HG03097 (cell line): ENCODE data around the gene FHIT.
"Not testable (repeated sequence)": the region's sequence is repeated elsewhere in the genome, so short reads cannot be mapped to it uniquely, and the experiment has no call there.

Experiments
- ATAC-seq: cut with Tn5 transposase; IDR thresholded peaks from one replicate; pipeline ENCODE4 v1.9.1; 2021; ENCODE audit not compliant: unreplicated experiment, low FRiP score

The FHIT gene

GRCh38 chr3:61066222-61066621 lies 185.0 kb downstream of the FHIT start:
- ATAC-seq, result not testable (repeated sequence)

- ATAC-seq, result no peak
Measured at GRCh38 chr3:61065451-61066011, 185.7 kb downstream of the FHIT start.

- no peak for ATAC-seq
Measured at GRCh38 chr3:61061092-61061723, 190.0 kb downstream of the FHIT start.

- ATAC-seq, result no peak
Measured at GRCh38 chr3:61060411-61060861, 190.8 kb downstream of the FHIT start.

- no peak for ATAC-seq
Measured at GRCh38 chr3:61058836-61059235, 192.4 kb downstream of the FHIT start.

- no peak for ATAC-seq
Measured at GRCh38 chr3:61057464-61057863, 193.8 kb downstream of the FHIT start.

- no peak for ATAC-seq
Measured at GRCh38 chr3:61055447-61055846, 195.8 kb downstream of the FHIT start.

- no peak for ATAC-seq
Measured at GRCh38 chr3:61053781-61054496, 197.3 kb downstream of the FHIT start.

GRCh38 chr3:61052851-61053250 lies 198.4 kb downstream of the FHIT start:
- no peak for ATAC-seq

GRCh38 chr3:61051666-61052065 lies 199.6 kb downstream of the FHIT start:
- ATAC-seq, result no peak

GRCh38 chr3:61045169-61045568 lies 206.1 kb downstream of the FHIT start:
- not testable (repeated sequence) for ATAC-seq

GRCh38 chr3:61043156-61043555 lies 208.1 kb downstream of the FHIT start:
- ATAC-seq, result no peak

GRCh38 chr3:61040618-61041017 lies 210.6 kb downstream of the FHIT start:
- ATAC-seq, result no peak

- no peak for ATAC-seq
Measured at GRCh38 chr3:61035573-61035972, 215.7 kb downstream of the FHIT start.

- ATAC-seq, result no peak
Measured at GRCh38 chr3:61032991-61033390, 218.3 kb downstream of the FHIT start.

GRCh38 chr3:61031503-61031902 lies 219.7 kb downstream of the FHIT start:
- no peak for ATAC-seq

GRCh38 chr3:61030469-61031035 lies 220.7 kb downstream of the FHIT start:
- no peak for ATAC-seq

GRCh38 chr3:61029194-61029593 lies 222.1 kb downstream of the FHIT start:
- ATAC-seq, result no peak

GRCh38 chr3:61018807-61019206 lies 232.4 kb downstream of the FHIT start:
- ATAC-seq, result no peak

GRCh38 chr3:61017028-61017427 lies 234.2 kb downstream of the FHIT start:
- not testable (repeated sequence) for ATAC-seq

- no peak for ATAC-seq
Measured at GRCh38 chr3:61015859-61016258, 235.4 kb downstream of the FHIT start.

GRCh38 chr3:61015408-61015807 lies 235.8 kb downstream of the FHIT start:
- ATAC-seq, result no peak
